NOMO-1 (cell line): ENCODE data around the gene JOSD2.
"Not testable (repeated sequence)": the region's sequence is repeated elsewhere in the genome, so short reads cannot be mapped to it uniquely, and the experiment has no call there.

ENCODE experiments used
- DNase-seq, 2 experiments: peaks; one replicate each; lab custom pipeline; 2025; ENCODE audit not compliant: unreplicated experiment in 2 of 2; lab: John Stamatoyannopoulos, UW

Gene JOSD2

DNA sequence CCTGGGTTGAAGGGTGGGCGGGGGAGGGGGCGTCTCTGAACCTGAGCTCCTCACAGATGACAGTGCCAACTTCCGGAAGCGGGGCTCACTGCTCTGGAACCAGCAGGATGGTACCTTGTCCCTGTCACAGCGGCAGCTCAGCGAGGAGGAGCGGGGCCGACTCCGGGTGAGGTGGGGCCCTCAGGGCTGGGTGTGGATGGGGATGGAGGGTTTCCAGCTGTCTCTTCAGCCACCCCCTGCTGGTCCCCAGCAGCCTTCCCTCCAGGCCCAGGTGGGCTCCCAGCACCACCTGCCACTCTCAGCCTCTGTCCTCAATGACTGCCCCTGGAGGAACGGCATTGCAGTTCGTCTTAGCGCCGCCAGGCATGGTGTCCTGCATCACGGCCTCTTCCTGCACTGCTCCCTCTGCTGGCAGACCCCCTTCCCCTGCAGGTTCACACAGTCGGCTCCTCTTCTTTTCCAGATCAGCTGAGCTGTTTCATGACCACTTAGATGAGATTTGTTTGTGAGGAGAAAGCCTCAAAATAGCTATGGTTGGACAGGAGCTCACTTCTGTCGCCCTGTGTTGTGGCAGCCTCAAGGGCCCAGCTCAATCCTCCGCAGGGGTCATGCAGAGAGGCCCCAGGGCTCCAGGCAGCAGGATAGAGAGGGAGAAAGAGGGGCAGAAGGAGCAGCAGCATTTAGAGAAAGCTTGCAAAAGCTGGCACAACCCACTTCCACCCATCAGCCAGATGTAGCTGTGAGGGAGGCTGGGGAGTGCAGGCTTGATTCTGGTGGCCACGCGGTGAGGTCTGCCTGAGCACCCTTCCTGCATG lies 31.9 kb downstream of the JOSD2 start:
- DNase-seq = no peak

GRCh38 chr19:50477751-50478515 lies 33.1 kb downstream of the JOSD2 start:
- no peak for DNase-seq

DNA sequence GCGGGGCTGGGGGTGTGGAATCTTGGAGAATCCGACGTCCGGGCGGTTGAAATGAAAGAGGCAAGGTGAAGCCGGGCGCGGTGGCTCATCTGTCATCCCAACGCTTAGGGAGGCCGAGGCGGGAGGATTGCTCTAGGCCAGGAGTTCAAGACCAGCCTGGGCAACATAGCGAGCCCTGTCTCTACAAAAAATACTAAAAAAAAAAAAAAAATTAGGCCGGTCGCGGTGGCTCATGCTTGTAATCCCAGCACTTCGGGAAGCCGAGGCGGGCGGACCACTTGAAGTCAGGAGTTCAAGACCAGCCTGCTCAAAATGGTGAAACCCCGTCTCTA lies 34.1 kb downstream of the JOSD2 start:
- DNase-seq = no peak

GRCh38 chr19:50476224-50476906 lies 34.6 kb downstream of the JOSD2 start, which contains the start of the genes EMC10 and GARIN5A:
TSS of gene EMC10 (plus strand) at chr19:50476507. CDS start at chr19:50476545, 38 bp downstream.
TSS of gene GARIN5A (minus strand) at chr19:50476848. CDS start at chr19:50476388, 460 bp downstream.
- DNase-seq = peak; percentile 83 to 87

GRCh38 chr19:50475736-50476223 lies 35.2 kb downstream of the JOSD2 start:
- no peak for DNase-seq

DNA sequence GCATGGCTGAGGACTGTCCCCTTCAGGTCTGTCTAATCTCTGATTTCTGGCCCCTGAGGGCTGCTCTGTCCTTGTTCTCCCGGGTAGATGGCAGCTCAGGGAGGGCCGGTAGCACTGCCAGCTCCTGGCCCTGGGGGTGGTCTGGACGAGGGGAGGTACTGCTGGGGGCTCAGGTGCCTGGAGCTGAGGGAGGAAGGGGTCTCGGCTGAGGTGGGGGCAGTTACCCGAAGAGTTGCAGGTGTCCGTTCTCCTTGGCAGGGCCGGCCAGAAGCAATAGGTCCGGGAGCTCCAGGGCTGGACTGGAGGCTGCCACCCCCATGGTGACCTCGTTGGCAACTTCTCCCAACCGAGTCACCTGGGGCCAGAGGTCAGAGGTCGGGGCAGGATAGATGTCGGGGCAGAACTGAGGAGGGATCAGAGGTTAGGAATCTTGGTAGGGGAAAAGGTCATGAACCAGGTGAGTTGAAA lies 35.9 kb downstream of the JOSD2 start:
- DNase-seq = no peak

DNA sequence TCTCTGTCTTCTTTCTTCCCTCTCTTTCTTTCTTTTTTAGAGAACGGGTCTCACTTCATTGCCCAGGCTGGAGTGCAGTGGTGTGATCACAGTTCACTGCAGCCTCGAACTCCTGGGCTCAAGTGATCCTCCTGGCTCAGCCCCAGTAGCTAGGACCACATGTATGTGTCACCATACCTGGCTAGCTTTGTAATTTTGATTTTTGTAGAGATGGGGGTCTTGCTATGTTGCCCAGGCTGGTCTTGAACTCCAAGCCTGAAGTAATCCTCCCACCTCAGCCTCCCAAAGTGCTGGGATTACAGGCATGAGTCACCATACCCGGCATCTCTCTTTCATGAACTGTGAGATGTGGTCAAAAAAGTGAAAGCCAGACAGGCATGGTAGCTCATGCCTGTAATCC lies 37.7 kb downstream of the JOSD2 start:
- DNase-seq = not testable (repeated sequence)

- DNase-seq = peak in 1 of 2 experiments; percentile 35
These were observed 42.2 kb downstream of the JOSD2 start for GRCh38 chr19:50468818-50469217.

- DNase-seq = no peak
These were observed 43.4 kb downstream of the JOSD2 start for GRCh38 chr19:50467566-50467965.

DNA sequence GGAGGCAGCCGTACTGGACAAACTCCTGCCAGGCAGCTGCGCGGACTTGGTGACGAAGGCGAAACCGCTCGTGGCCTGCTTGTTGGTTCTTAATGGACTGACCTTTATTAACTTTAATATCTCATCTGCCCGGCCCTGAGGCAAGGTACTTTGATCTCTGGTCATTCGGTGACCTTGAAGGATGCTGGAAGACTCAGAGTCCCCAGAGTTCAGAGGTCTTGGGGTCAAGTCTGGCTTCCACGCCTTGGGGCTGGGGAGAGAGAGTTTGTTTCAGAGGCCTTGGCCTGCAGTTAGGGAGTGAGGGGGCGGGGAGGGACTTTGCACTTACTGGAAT lies 44.3 kb downstream of the JOSD2 start:
- no peak for DNase-seq

- no peak for DNase-seq
These were observed 44.8 kb downstream of the JOSD2 start for GRCh38 chr19:50465986-50466705.

DNA sequence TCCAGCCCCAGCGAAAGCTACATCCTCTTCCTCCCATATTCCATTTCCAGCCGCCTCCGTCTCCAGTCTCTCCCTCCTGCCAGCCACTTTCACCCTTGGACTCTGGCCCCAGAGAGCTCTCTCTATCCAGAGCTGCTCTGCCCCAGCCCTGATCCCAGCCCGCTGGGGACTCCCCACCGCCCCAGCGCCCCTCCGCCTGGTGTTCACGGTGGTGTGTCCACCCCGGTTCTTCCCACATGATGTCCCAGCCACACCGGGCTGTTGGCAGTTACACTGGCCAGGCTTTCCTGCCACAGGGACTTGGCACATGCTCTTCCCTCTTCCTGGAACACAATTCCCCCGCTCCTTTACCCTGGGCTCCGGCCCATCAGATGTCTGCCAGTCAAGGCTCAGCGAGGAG lies 46.0 kb downstream of the JOSD2 start:
- no peak for DNase-seq

DNA sequence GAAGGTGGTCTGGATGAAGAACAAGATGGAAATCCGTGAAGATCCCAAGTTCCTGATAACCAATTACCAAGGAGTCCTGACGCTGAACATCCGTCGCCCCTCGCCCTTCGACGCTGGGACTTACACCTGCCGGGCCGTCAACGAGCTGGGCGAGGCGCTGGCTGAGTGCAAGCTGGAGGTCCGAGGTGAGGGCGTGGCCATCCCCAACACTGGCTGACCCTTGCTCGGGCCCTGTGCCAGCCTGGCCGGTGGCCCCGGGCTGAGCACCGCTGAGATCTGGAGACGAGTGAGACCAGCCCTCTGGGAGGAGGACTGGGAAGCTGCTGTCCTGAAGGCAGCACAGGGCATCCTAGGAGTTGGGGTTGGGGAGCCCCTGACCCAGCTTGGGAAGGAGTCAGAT lies 46.6 kb downstream of the JOSD2 start:
- no peak for DNase-seq

GRCh38 chr19:50462970-50463369 lies 48.0 kb downstream of the JOSD2 start:
- no peak for DNase-seq

- DNase-seq = peak; percentile 54 to 64
These were observed 49.7 kb downstream of the JOSD2 start for GRCh38 chr19:50461066-50461875.

GRCh38 chr19:50460161-50460765 lies 50.7 kb downstream of the JOSD2 start:
- DNase-seq = no peak

DNA sequence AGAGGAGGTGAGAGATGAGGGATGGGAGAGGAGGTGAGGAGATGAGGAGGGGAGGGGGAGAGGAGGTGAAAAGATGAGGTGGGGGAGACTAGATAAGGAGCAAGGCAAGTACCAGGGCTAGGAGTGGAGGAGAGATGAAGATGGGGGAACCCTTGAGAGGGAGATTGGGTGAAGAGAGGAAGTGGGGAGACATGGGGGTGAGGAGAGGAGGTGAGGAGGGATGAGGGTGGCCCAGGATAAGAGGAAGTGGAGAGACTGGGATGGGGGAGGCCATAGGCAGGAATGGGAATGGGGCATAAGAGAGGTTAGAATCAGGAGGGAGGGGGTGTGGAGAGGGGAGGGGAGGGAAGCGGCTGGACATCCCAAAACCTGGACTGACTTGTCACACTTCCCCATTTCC lies 51.4 kb downstream of the JOSD2 start:
- DNase-seq = no peak

GRCh38 chr19:50459067-50459456 lies 51.9 kb downstream of the JOSD2 start:
- no peak for DNase-seq

DNA sequence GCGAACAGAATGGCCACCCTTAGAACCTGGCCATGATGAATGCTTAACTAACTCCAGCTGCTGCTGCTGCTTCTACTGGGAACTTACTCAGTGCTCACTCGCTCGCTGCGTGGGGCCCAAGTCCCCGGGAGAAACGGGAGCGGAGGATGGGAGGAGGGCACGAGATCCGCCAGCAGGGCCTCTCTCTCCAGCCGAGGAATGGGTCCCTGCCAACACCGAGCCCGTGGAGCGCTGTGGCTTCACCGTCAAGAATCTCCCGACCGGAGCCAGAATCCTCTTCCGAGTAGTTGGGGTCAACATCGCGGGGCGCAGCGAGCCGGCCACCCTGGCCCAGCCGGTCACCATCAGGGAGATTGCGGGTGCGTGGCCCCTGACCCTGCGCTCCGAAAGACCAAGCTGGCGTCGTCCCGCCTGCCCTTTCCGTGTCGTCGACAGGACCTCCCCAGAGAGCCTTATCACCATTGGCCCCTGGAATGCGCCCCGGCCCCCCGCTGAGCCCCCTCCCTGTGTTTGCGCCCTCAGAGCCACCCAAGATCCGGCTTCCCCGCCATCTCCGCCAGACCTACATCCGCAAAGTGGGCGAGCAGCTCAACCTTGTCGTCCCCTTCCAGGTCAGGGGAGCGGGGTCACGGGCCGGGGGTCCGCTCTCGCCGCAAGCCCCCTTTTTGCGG lies 52.5 kb downstream of the JOSD2 start:
- DNase-seq = no peak
